ENCODE measurements around the gene MYO6. TPM values are rescaled to one million over a fixed set of nuclear protein-coding genes. Genes with fewer than 3 reads are reported as not detected.

MYO6 gene
- total and polyA plus RNA-seq, 2 of the 8 experiments (the other 6 are each of a cell fraction or from before 2014, with no cell fraction given): 8.3 to 21.9 TPM

DNA sequence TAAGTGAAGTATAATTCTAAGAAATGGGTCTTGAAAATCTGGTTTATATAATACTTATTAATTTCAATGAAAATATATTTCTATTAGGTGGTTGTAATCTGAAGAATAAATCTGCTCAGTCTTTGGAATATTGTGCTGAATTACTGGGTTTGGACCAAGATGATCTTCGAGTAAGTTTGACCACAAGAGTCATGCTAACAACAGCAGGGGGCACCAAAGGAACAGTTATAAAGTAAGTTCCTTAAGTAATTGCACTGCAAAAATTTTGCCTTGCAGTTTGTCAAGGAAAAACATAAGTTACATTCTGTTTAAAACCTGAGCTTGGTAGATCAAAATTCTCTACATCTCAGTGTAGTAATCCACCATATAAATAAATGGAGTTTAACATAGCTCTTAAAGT, 106.0 kb downstream of the MYO6 start (continued):
- TF ChIP-seq KDM4A (IDR thresholded peaks at IDR 0.05; ENCODE audit: low read depth, low read length, severe bottlenecking): no peak

Data from H1 (cell line).